ENCODE data around the gene KIF27.
"Not testable (repeated sequence)": the region's sequence is repeated elsewhere in the genome, so short reads cannot be mapped to it uniquely, and the experiment has no call there.

The KIF27 gene

DNA sequence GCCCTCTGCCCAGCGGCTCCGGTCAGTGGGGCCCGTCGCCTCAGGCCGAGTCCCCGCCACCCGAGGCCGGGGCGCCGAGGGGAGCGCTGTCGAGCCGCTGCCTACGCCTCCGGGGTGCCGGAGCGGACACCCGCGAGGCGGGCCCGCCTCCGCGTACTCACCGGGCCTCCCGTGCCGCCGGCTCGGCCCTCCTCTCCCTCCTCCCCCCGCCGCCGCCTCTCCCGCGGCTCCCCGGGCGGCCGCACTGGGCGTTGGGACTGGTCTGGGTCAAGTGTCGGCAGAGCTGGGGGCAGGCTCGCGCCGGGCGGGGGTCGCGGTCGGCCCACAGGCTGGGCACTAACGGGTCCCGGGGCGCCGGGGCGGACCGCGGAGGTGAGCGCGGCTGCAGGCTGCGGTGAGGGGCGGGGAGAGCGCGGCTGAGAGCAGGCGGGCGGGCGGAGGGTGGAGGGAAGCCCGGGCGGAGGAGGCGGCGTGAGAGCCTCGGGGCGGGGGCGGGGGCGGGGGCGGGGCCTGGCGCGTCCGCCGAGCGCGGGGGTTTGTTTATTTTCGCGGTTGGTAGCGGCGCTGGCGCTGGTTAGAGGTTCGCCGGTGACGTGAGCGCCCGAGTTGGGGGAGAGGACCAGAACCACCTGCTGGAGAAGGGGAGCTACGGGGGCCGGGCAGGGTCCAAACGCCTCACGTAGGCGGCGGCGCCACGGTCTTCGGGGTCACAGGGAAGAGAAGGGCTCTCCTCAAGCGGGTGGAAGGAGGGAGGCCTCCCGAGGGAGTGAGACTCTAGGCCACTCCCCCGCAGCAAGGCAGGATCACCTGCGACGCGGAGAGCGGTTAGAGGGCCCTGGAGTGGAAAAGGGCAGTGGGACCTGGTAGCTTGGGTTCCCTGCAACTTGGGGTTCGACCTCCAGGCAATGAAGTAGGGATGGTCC is 103.6 kb downstream of the KIF27 start, which contains the start of gene GKAP1:
TSS of gene GKAP1 (minus strand) at position 414 of the 923 bp plus-strand sequence. CDS start 11,252 bp downstream, outside the sequence.
- DNase-seq (ENCODE audit: extremely low read depth in 1 of 2, low read depth in 1 of 2) = peak; percentile 68 to 70

DNA sequence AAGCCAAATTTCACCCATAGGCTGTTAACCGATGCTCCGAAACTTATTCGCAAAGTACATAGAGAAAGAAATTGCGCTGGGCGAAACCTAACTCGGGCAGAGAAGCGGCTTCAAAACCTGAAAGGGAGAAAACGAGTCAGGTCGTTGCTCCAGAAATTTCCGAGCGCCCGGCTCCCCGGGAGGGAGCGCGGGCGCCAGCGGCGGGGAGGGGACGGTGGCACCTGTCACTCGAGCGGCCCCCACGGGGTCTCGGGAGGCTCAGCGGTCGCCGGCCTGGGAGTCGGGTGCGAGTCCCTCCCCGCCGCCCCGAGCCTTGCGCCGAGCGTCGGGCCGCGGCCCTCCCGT is 104.2 kb downstream of the KIF27 start:
- DNase-seq (ENCODE audit: extremely low read depth in 1 of 2, low read depth in 1 of 2) = peak in 1 of 2 donors; percentile 1

DNA sequence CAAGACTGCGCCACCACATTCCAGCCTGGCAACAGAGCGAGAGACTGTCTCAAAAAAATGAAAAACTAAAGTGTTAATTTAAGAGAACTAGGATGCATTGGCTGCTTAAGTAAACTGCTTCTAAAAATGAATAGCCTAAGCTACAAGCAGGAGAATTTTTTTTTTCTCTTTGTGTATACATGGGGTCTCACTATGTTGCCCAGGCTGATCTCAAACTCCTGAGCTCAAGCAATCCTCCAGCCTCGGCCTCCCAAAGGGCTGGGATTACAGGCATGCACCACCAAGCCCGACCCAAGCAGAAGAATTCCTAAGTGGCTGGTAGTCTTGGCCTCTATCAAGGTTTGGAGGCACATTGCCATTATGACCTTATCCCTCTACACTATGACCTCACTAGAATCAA is 106.1 kb downstream of the KIF27 start:
- not testable (repeated sequence) for DNase-seq (ENCODE audit: extremely low read depth in 1 of 2, low read depth in 1 of 2)

DNA sequence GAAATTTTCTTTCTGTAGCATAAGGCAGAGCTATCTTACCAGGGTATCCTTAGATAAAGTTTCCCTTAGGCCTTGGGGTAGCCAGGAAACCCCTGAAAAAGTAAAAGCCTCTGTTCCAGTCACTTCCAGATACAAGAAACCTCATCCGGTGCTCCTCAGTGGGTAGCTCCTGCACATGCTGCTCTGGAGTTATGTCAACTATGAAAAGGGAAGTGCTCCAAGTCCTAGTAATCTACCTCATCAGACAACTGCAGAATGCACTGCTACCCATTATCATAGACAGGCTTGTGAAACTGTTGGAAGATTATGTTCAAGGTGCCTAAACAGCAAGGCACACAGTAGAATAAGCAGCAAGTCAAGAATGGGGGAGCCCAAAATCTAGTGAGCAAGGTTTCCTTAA is 112.0 kb downstream of the KIF27 start:
- not testable (repeated sequence) for DNase-seq (ENCODE audit: extremely low read depth in 1 of 2, low read depth in 1 of 2)

DNA sequence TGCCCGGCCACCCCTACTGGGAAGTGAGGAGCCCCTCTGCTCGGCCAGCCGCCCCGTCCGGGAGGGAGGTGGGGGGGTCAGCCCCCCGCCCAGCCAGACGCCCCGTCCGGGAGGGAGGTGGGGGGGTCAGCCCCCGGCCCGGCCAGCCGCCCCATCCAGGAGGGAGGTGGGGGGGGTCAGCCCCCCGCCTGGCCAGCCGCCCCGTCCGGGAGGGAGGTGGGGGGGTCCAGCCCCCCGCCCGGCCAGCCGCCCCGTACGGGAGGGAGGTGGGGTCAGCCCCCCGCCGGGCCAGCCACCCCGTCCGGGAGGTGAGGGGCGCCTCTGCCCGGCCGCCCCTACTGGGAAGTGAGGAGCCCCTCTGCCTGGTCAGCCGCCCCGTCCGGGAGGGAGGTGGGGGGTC is 116.8 kb downstream of the KIF27 start:
- DNase-seq (ENCODE audit: extremely low read depth in 1 of 2, low read depth in 1 of 2) = not testable (repeated sequence)

DNA sequence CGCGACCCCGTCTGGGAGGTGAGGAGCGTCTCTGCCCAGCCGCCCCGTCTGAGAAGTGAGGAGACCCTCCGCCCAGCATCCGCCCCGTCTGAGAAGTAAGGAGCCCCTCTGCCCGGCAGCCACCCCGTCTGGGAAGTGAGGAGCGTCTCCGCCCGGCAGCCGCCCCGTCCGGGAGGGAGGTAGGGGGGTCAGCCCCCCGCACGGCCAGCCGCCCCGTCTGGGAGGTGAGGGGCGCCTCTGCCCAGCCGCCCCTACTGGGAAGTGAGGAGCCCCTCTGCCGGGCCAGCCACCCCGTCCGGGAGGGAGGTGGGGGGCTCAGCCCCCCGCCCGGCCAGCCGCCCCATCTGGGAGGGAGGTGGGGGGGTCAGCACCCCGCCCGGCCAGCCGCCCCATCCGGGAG is 117.3 kb downstream of the KIF27 start:
- DNase-seq (ENCODE audit: extremely low read depth in 1 of 2, low read depth in 1 of 2) = not testable (repeated sequence)

DNA sequence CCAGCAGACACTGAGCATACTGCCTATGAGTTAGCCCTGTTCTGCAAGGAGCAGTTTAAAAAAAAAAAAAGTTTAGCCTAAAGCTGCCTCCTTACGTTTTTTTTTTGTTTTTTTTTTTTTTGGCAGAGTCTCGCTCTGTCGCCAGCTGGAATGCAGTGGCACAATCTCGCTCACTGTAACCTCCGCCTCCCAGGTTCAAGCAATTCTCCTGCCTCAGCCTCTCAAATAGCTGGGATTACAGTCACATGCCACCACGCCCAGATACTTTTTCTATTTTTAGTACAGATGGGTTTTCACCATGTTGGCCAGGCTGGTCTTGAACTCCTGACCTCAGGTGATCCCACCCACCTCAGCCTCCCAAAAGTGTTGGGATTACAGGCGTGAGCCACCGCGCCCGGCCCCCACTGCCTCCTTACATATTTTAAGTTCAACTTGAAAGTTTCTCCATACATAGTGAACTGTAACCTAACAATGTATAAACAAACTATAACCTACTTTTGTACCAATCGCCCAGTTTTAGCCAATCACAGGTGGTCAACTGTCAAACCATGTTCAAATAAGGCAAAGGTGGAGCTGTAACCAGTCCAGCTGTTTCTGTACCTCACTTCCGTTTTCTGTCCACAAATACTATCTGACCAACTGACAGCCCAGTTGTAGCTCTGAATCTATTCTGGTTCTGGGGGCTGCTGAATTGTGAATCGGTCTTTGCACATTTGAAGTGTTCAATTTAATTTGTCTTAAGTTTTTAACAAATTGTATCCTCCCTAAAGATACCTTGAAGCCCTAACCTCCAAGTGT is 120.8 kb downstream of the KIF27 start:
- no peak for DNase-seq (ENCODE audit: extremely low read depth in 1 of 2, low read depth in 1 of 2)

DNA sequence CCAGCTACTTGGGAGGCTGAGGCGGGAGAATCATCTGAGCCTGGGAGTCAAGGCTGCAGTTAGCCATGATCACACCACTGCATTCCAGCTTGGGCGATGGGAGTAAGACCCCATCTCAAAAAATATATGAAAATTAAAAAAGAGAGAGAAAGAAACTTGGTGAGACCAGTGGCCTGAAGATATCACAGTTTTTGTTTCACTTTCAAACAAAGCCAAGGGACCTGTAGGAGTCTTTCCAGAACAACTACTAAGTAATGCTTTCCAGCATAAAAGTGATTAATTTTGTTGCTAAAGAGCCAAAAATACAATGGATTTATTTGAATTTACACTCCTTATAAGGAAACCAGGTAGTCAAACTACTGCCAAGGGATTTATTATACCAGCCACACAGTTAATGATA is 127.2 kb downstream of the KIF27 start:
- no peak for DNase-seq (ENCODE audit: extremely low read depth in 1 of 2, low read depth in 1 of 2)

DNA sequence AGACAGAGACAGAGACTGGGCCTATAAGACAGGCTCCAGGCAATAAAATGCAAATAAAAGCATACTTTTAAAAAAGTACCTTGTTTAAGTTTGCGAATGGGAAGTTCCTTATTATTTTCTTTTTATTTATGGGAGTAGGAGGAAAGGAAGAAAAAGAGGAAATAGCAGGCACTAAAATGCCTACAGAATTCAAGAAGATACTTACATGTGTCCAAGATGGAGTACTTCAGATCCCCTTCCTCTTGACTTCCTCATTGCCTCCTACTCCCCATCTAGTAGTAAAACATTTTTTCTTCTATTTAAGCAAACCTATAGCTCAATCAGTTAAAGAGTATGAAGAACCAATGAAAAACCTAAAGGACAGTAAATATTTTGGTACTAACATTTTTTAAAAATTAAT is 128.5 kb downstream of the KIF27 start:
- no peak for DNase-seq (ENCODE audit: extremely low read depth in 1 of 2, low read depth in 1 of 2)

Measured in activated CD8-positive, alpha-beta memory T cell treated with anti-CD3 and anti-CD28 coated beads for 1 hour (primary cell).